ENCODE results near the gene GFER.
"Not testable (repeated sequence)": the region's sequence is repeated elsewhere in the genome, so short reads cannot be mapped to it uniquely, and the experiment has no call there.

GFER gene

GRCh38 chr16:2026461-2027023 lies 42.5 kb downstream of the GFER start, which contains the start of gene NHERF2:
Gene NHERF2, plus strand, starts transcription at chr16:2026902. Its CDS starts 104 bp downstream, at chr16:2027006.
- no peak for DNase-seq (ENCODE audit: low read depth)

GRCh38 chr16:2027024-2028010 lies 43.3 kb downstream of the GFER start:
- DNase-seq (ENCODE audit: low read depth), result no peak

GRCh38 chr16:2028146-2028545 lies 44.2 kb downstream of the GFER start:
- DNase-seq (ENCODE audit: low read depth), result no peak

GRCh38 chr16:2028620-2029220 lies 44.7 kb downstream of the GFER start:
- no peak for DNase-seq (ENCODE audit: low read depth)

- no peak for DNase-seq (ENCODE audit: low read depth)
Measured at GRCh38 chr16:2029350-2029749, 45.4 kb downstream of the GFER start.

GRCh38 chr16:2030036-2030435 lies 46.0 kb downstream of the GFER start:
- no peak for DNase-seq (ENCODE audit: low read depth)

- no peak for DNase-seq (ENCODE audit: low read depth)
Measured at GRCh38 chr16:2031081-2031577, 47.1 kb downstream of the GFER start.

- DNase-seq (ENCODE audit: low read depth), result no peak
Measured at GRCh38 chr16:2032285-2033056, 48.5 kb downstream of the GFER start.

GRCh38 chr16:2033057-2033908 lies 49.3 kb downstream of the GFER start:
- DNase-seq (ENCODE audit: low read depth), result no peak

- DNase-seq (ENCODE audit: low read depth), result not testable (repeated sequence)
Measured at GRCh38 chr16:2033909-2034695, 50.1 kb downstream of the GFER start.

- no peak for DNase-seq (ENCODE audit: low read depth)
Measured at GRCh38 chr16:2034696-2035430, 50.9 kb downstream of the GFER start.

- DNase-seq (ENCODE audit: low read depth), result no peak
Measured at GRCh38 chr16:2035431-2036199, 51.6 kb downstream of the GFER start.

- no peak for DNase-seq (ENCODE audit: low read depth)
Measured at GRCh38 chr16:2036200-2036966, 52.4 kb downstream of the GFER start.

GRCh38 chr16:2037115-2037514 lies 53.1 kb downstream of the GFER start:
- DNase-seq (ENCODE audit: low read depth), result no peak

All from stimulated activated CD8-positive, alpha-beta memory T cell treated with anti-CD3 and anti-CD28 coated beads, Interleukin-7, amount 100 ng/mL, for 24 hours (primary cell).